H1 (cell line): ENCODE data around the gene STX7. TPM values are rescaled to one million over a fixed set of nuclear protein-coding genes. Genes with fewer than 3 reads are reported as not detected.

Experiments used
- CTCF ChIA-PET: fragments of 300-600 bp; sonication (Branson Sonifier 250); formaldehyde crosslinking; loops from one replicate; lab custom pipeline; 2021; ENCODE audit not compliant: partially characterized antibody; lab: Charles Lee
- POLR2A ChIA-PET: fragments of 300-600 bp; sonication (Branson Sonifier 250); formaldehyde crosslinking; loops from one replicate; lab custom pipeline; 2021; ENCODE audit warnings: inconsistent platforms; ENCODE audit not compliant: partially characterized antibody; lab: Charles Lee
- DNase-seq, 2 experiments: peaks; one replicate each; pipeline versions ENCODE4 v3.0.0 to v3.0.0-alpha.2; 2010 to 2022; ENCODE audit warnings: low spot score in 2 of 2, low read depth in 1 of 2, mixed read lengths in 1 of 2
- FAIRE-seq: peaks from 2 replicates; lab custom pipeline; 2011; peaks lifted over from hg19 to GRCh38; lab: Jason Lieb, UNC
- H2AFZ ChIP-seq: 2 replicates; pipeline ENCODE4 v1.8.1; 2012; ENCODE audit warnings: low read length, inconsistent platforms
- H2AK5ac ChIP-seq: 2 replicates; pipeline ENCODE4 v1.6.1; 2013; ENCODE audit warnings: low read depth, low read length
- H2BK120ac ChIP-seq: replicated peaks from 2 replicates; pipeline ENCODE3; 2013; ENCODE audit warnings: low read depth, low read length, inconsistent platforms
- H2BK12ac ChIP-seq: 2 replicates; pipeline ENCODE4 v1.6.1; 2013; ENCODE audit warnings: low read depth, low read length
- H2BK15ac ChIP-seq: 2 replicates; pipeline ENCODE4 v1.6.1; 2013; ENCODE audit warnings: low read length
- H2BK20ac ChIP-seq: 2 replicates; pipeline ENCODE4 v1.6.1; 2013; ENCODE audit warnings: low read length
- H2BK5ac ChIP-seq: 2 replicates; pipeline ENCODE4 v1.6.1; 2013; ENCODE audit warnings: low read depth, low read length
- H3K14ac ChIP-seq: 2 replicates; pipeline ENCODE4 v1.6.1; 2013; ENCODE audit warnings: inconsistent platforms; ENCODE audit not compliant: insufficient read length
- H3K18ac ChIP-seq: 2 replicates; pipeline ENCODE4 v1.6.1; 2013; ENCODE audit warnings: low read length; ENCODE audit errors: extremely low read depth
- H3K23ac ChIP-seq: 2 replicates; pipeline ENCODE4 v1.6.1; 2013; ENCODE audit warnings: inconsistent platforms; ENCODE audit not compliant: insufficient read length
- H3K23me2 ChIP-seq: 2 replicates; pipeline ENCODE4 v1.6.1; 2013; ENCODE audit warnings: low read depth, low read length
- H3K27ac ChIP-seq: 2 replicates; pipeline ENCODE4 v1.6.1; 2011; ENCODE audit warnings: low read depth, low read length, inconsistent platforms
- H3K27me3 ChIP-seq, 4 experiments: replicated peaks in 1 of 4; 1 replicate in 1 of 4; 2 replicates in 3 of 4; pipeline versions ENCODE4 v1.6.1 to v1.8.1; 2011 to 2013; ENCODE audit warnings: low read length in 3 of 4, mild to moderate bottlenecking in 3 of 4, inconsistent platforms in 2 of 4, mixed read lengths in 2 of 4, moderate library complexity in 1 of 4; ENCODE audit not compliant: control insufficient read depth in 3 of 4, insufficient read depth in 3 of 4; ENCODE audit errors: extremely low read depth in 1 of 4
- H3K36me3 ChIP-seq, 4 experiments: 2 replicates each; pipeline versions ENCODE4 v1.6.1 to v1.8.1; 2011 to 2013; ENCODE audit warnings: mild to moderate bottlenecking in 4 of 4, low read length in 3 of 4, moderate library complexity in 2 of 4, control low read depth in 1 of 4, inconsistent platforms in 1 of 4; ENCODE audit not compliant: insufficient read depth in 4 of 4, control insufficient read depth in 2 of 4
- H3K4ac ChIP-seq: replicated peaks from 2 replicates; pipeline ENCODE3; 2013; ENCODE audit warnings: low read length, low read depth, mixed read lengths, inconsistent platforms; ENCODE audit not compliant: insufficient read length
- H3K4me1 ChIP-seq, 4 experiments: replicated peaks in 1 of 4; 1 replicate in 1 of 4; 2 replicates in 3 of 4; pipeline versions ENCODE4 v1.6.1 to v1.8.1; 2011 to 2013; ENCODE audit warnings: low read length in 3 of 4, inconsistent platforms in 2 of 4, mixed read lengths in 1 of 4; ENCODE audit not compliant: insufficient read depth in 4 of 4, control insufficient read depth in 3 of 4
- H3K4me2 ChIP-seq, 2 experiments: 2 replicates each; pipeline versions ENCODE4 v1.6.1 to v1.8.1; 2011 to 2013; ENCODE audit warnings: low read depth in 2 of 2, low read length in 2 of 2, control low read depth in 1 of 2, inconsistent platforms in 1 of 2, mild to moderate bottlenecking in 1 of 2; ENCODE audit not compliant: insufficient read depth in 1 of 2
- H3K4me3 ChIP-seq, 4 experiments: fragments of 200-600, 300-600 bp in 1 of 4; sonication (generic), shearing (Covaris generic), sonication (Bioruptor Twin) in 1 of 4; 2 replicates each; pipeline versions ENCODE4 v1.5.1 to v1.8.1; 2011 to 2016; ENCODE audit warnings: low read length in 4 of 4, low read depth in 3 of 4, control low read depth in 2 of 4, inconsistent platforms in 2 of 4, mild to moderate bottlenecking in 2 of 4, mixed read lengths in 1 of 4, moderate library complexity in 1 of 4; ENCODE audit not compliant: insufficient read depth in 2 of 4; ENCODE audit errors: extremely low read depth in 1 of 4
- H3K56ac ChIP-seq: replicated peaks from 2 replicates; pipeline ENCODE3; 2013; ENCODE audit warnings: low read depth, mild to moderate bottlenecking, mixed read lengths, low read length, inconsistent platforms; ENCODE audit not compliant: insufficient read length
- H3K79me1 ChIP-seq: 2 replicates; pipeline ENCODE4 v1.6.1; 2013; ENCODE audit warnings: low read depth, low read length, control low read depth
- H3K79me2 ChIP-seq, 2 experiments: 2 replicates each; pipeline versions ENCODE4 v1.6.1 to v1.8.1; 2012 to 2013; ENCODE audit warnings: low read length in 2 of 2, mild to moderate bottlenecking in 2 of 2, inconsistent platforms in 1 of 2; ENCODE audit not compliant: insufficient read depth in 2 of 2, control insufficient read depth in 1 of 2
- H3K9ac ChIP-seq, 4 experiments: replicated peaks in 1 of 4; 1 replicate in 1 of 4; 2 replicates in 3 of 4; pipeline versions ENCODE4 v1.6.1 to v1.8.1; 2011 to 2013; ENCODE audit warnings: low read depth in 3 of 4, low read length in 3 of 4, control low read depth in 2 of 4, mild to moderate bottlenecking in 2 of 4, moderate library complexity in 2 of 4, inconsistent platforms in 1 of 4; ENCODE audit errors: extremely low read depth in 1 of 4
- H3K9me3 ChIP-seq, 2 experiments: 2 replicates each; pipeline versions ENCODE4 v1.6.1 to v1.8.1; 2012 to 2013; ENCODE audit warnings: mild to moderate bottlenecking in 2 of 2, moderate library complexity in 2 of 2, control low read depth in 1 of 2, inconsistent platforms in 1 of 2, low read depth in 1 of 2, low read length in 1 of 2, mixed read lengths in 1 of 2; ENCODE audit not compliant: insufficient read depth in 2 of 2
- H4K20me1 ChIP-seq, 2 experiments: replicated peaks in 1 of 2; 2 replicates each; pipeline versions ENCODE3 to v1.8.1; 2011 to 2013; ENCODE audit warnings: inconsistent platforms in 2 of 2, low read length in 2 of 2, mild to moderate bottlenecking in 1 of 2; ENCODE audit not compliant: insufficient read depth in 2 of 2, control insufficient read depth in 1 of 2
- H4K5ac ChIP-seq: 2 replicates; pipeline ENCODE4 v1.6.1; 2013; ENCODE audit warnings: low read length, low read depth, mixed read lengths, inconsistent platforms; ENCODE audit not compliant: insufficient read length
- H4K8ac ChIP-seq: 2 replicates; pipeline ENCODE4 v1.8.0; 2013; ENCODE audit warnings: mild to moderate bottlenecking, moderate library complexity, low read length, inconsistent platforms; ENCODE audit not compliant: insufficient read depth; ENCODE audit errors: extremely low read depth
- H4K91ac ChIP-seq: replicated peaks from 2 replicates; pipeline ENCODE3; 2013; ENCODE audit warnings: low read length, mixed read lengths, inconsistent platforms; ENCODE audit not compliant: insufficient read length
- CEBPB ChIP-seq: IDR thresholded peaks from 2 replicates; pipeline ENCODE4 v1.6.1; 2012; ENCODE audit warnings: low read depth, low read length
- CHD2 ChIP-seq: IDR thresholded peaks from 2 replicates; pipeline ENCODE4 v1.6.1; 2012; ENCODE audit warnings: low read length, improper control_type of control experiment
- GTF2F1 ChIP-seq: IDR thresholded peaks from 2 replicates; pipeline ENCODE4 v1.6.1; 2012; ENCODE audit warnings: low read depth, low read length, improper control_type of control experiment, borderline replicate concordance
- NANOG ChIP-seq: IDR thresholded peaks from 2 replicates; pipeline ENCODE4 v1.6.1; 2011; ENCODE audit warnings: low read length, low read depth, mild to moderate bottlenecking, inconsistent platforms; ENCODE audit not compliant: insufficient read depth, poor library complexity, severe bottlenecking
- PHF8 ChIP-seq: fragments of 200-600 bp; sonication (generic); conservative IDR thresholded peaks from 2 replicates; pipeline ENCODE4 v1.7.1; 2012; ENCODE audit warnings: low read depth, mild to moderate bottlenecking, inconsistent platforms, low read length, moderate library complexity
- POLR2A ChIP-seq, 2 experiments: IDR thresholded peaks; 1 replicate in 1 of 2; 2 replicates in 1 of 2; pipeline ENCODE4 v1.6.1; 2011; ENCODE audit warnings: low read depth in 2 of 2, low read length in 2 of 2, mild to moderate bottlenecking in 2 of 2; ENCODE audit errors: control extremely low read depth in 1 of 2
- TCF12 ChIP-seq: IDR thresholded peaks from 2 replicates; pipeline ENCODE4 v1.6.1; 2011; ENCODE audit warnings: low read depth, mild to moderate bottlenecking, low read length
- YY1 ChIP-seq: IDR thresholded peaks from 2 replicates; pipeline ENCODE4 v1.6.1; 2011; ENCODE audit warnings: low read depth, mild to moderate bottlenecking, low read length
- WGBS, 2 experiments: shearing (Covaris generic) in 1 of 2; methylation state at CpG; one replicate each; pipeline versions ENCODE4 v1.1.6 to v1.1.7; 2013 to 2015; ENCODE audit warnings: low lambda C conversion rate in 2 of 2, mixed read lengths in 2 of 2, inconsistent platforms in 1 of 2, low coverage in 1 of 2, missing lambda C conversion rate in 1 of 2; ENCODE audit not compliant: insufficient replicate concordance in 2 of 2, insufficient coverage in 1 of 2, insufficient read length in 1 of 2; ENCODE audit errors: extremely low coverage in 1 of 2, missing lambda C conversion rate in 1 of 2; 5-methylcytosine and 5-hydroxymethylcytosine counted together
- polyA plus RNA-seq, 7 experiments: library from polyadenylated mRNA; depleted of rRNA in 3 of 7; stranded (reverse) in 5 of 7; unstranded in 2 of 7; fragments of >200 nt in 5 of 7; fragments of 200-250 nt in 2 of 7; gene quantifications; 1 replicate in 5 of 7; 2 replicates in 1 of 7; 4 replicates in 1 of 7; pipeline versions ENCODE4 v1.2.1 to v1.2.3, GENCODE V29; 2011 to 2013; ENCODE audit warnings: missing spikeins in 2 of 7, mixed read lengths in 2 of 7
- total RNA-seq: library from RNA; stranded (reverse); fragmentation: NEBNext Ultra II Directional; extraction: Animal tissue kit (Norgen Biotek cat#: 25700); gene quantifications from 2 replicates; pipeline ENCODE4 v1.2.1, GENCODE V29; 2021

The STX7 gene
- total and polyA plus RNA-seq, 2 of the 8 experiments (the other 6 are each of a cell fraction or from before 2014, with no cell fraction given): 5.7 to 27.9 TPM

GRCh38 chr6:132484680-132485018, 28.3 kb downstream of the STX7 start:
- CTCF ChIA-PET: interaction anchor here (0.6 to 10.1 kb wide), 37 partner anchors 8 to 559 kb away, joined by 3 to 109 read pairs (median 5); no protein-coding TSS in a partner anchor

More at GRCh38 chr6:132484680-132485018, 28.3 kb downstream of the STX7 start:
- DNase-seq (no peak), FAIRE-seq (no peak)
- no peak overlapping the region for H2AK5ac ChIP-seq
- POLR2A ChIA-PET: no interaction called here
- no peak overlapping the region for H3K27ac ChIP-seq
- H4K20me1 ChIP-seq: peaks cover 0 to 2% of the 10 kb centered on the region in 2 experiments
- no peak overlapping the region for H3K9ac ChIP-seq
- no peak overlapping the region for H3K18ac ChIP-seq
- H2BK5ac ChIP-seq: no peak overlapping the region
- no peak overlapping the region for H3K4ac ChIP-seq
- no peaks in the 10 kb centered on the region for H3K23me2 ChIP-seq
- H3K27me3 ChIP-seq: no peaks in the 10 kb centered on the region
- H3K79me2 ChIP-seq: 0 out of 4 replicates have a peak, but pooled peaks cover 0 to 3% of the 10 kb centered on the region in 2 experiments
- H3K23ac ChIP-seq: no peak overlapping the region
- no peak overlapping the region for H3K14ac ChIP-seq
- H3K4me3 ChIP-seq: no peak overlapping the region
- 85% methylated on average over 4 of the region's 4 CpGs; no CpG with 5 or more reads in 1 of the 2 experiments for WGBS, 2 experiments
- no peak for TF ChIP-seq CEBPB
- no peak for TF ChIP-seq YY1
- TF ChIP-seq POLR2A (IDR thresholded peaks at IDR 0.05; ENCODE audit: control extremely low read depth in 1 of 2, low read depth in 2 of 2, low read length in 2 of 2): no peak
- TF ChIP-seq NANOG: no peak
- TF ChIP-seq GTF2F1: no peak
- no peak for TF ChIP-seq CHD2
- TF ChIP-seq PHF8: no peak
- no peak for TF ChIP-seq TCF12
- H3K36me3 ChIP-seq: peaks cover 0 to 2% (median 0%) of the 10 kb centered on the region in 4 experiments; a peak in 1 of 8 replicates
- no peaks in the 10 kb centered on the region for H3K4me1 ChIP-seq
- H3K79me1 ChIP-seq: no peaks in the 10 kb centered on the region
- no peak overlapping the region for H2BK15ac ChIP-seq
- no peak overlapping the region for H2BK20ac ChIP-seq
- no peak overlapping the region for H3K56ac ChIP-seq
- H2AFZ ChIP-seq: no peak overlapping the region
- H2BK12ac ChIP-seq: no peak overlapping the region
- no peak overlapping the region for H4K91ac ChIP-seq
- H4K5ac ChIP-seq: no peak overlapping the region
- H3K9me3 ChIP-seq: no peaks in the 10 kb centered on the region
- no peak overlapping the region for H4K8ac ChIP-seq
- no peak overlapping the region for H2BK120ac ChIP-seq
- H3K4me2 ChIP-seq: no peak overlapping the region
